IMR-90 (cell line): Measurements from ENCODE around the gene PEX16. TPM values are rescaled to one million over a fixed set of nuclear protein-coding genes. Genes with fewer than 3 reads are reported as not detected.

ENCODE experiments used
- ATAC-seq: fragments of 200-7000 bp; cut with Tn5 transposase; 2 replicates; pipeline ENCODE4 v1.9.1; 2020; ENCODE audit warnings: low read depth, mild to moderate bottlenecking, moderate library complexity
- BruUV-seq: library from RNA; stranded (reverse); fragments of 400-500 nt; replicated peaks from 2 replicates; lab custom pipeline; 2021; lab: Mats Ljungman, UMichigan
- CTCF ChIA-PET: fragments of 300-600 bp; formaldehyde crosslinking; extraction: SDS; loops from one replicate; lab custom pipeline; 2021; ENCODE audit warnings: antibody characterized with exemption; lab: Yijun Ruan, JAX
- POLR2A ChIA-PET: fragments of 300-600 bp; sonication (Branson Sonifier 250); formaldehyde crosslinking; loops from one replicate; lab custom pipeline; 2022; ENCODE audit warnings: antibody characterized with exemption; ENCODE audit not compliant: unreplicated experiment; lab: Charles Lee
- DNase-seq: peaks from one replicate; pipeline ENCODE4 v3.0.0; 2013
- H2AFZ ChIP-seq: replicated peaks from 2 replicates; pipeline ENCODE3; 2013; ENCODE audit warnings: low read length, mild to moderate bottlenecking; ENCODE audit not compliant: poor library complexity
- H2AK5ac ChIP-seq: 2 replicates; pipeline ENCODE4 v1.6.1; 2013; ENCODE audit warnings: low read depth, low read length, inconsistent platforms
- H2AK9ac ChIP-seq: replicated peaks from 2 replicates; pipeline ENCODE3; 2013; ENCODE audit warnings: mild to moderate bottlenecking, low read depth, low read length, moderate library complexity; ENCODE audit not compliant: poor library complexity
- H2BK120ac ChIP-seq: 2 replicates; pipeline ENCODE4 v1.6.1; 2013; ENCODE audit warnings: low read depth, low read length, inconsistent platforms
- H2BK15ac ChIP-seq: 3 replicates; pipeline ENCODE4 v1.6.1; 2013; ENCODE audit warnings: low read depth, low read length, inconsistent platforms
- H2BK20ac ChIP-seq: 2 replicates; pipeline ENCODE4 v1.6.1; 2013; ENCODE audit warnings: low read depth, mild to moderate bottlenecking, inconsistent platforms, low read length, moderate library complexity
- H2BK5ac ChIP-seq: 2 replicates; pipeline ENCODE4 v1.6.1; 2013; ENCODE audit warnings: mild to moderate bottlenecking, low read depth, low read length, inconsistent platforms; ENCODE audit not compliant: poor library complexity, severe bottlenecking
- H3K14ac ChIP-seq: replicated peaks from 2 replicates; pipeline ENCODE4 v1.6.1; 2013; ENCODE audit warnings: low read depth, low read length, inconsistent platforms
- H3K18ac ChIP-seq: 2 replicates; pipeline ENCODE4 v1.6.1; 2013; ENCODE audit warnings: low read depth, low read length, control low read depth
- H3K23ac ChIP-seq: 2 replicates; pipeline ENCODE4 v1.6.1; 2013; ENCODE audit warnings: low read depth, low read length, inconsistent platforms
- H3K27ac ChIP-seq: 2 replicates; pipeline ENCODE4 v1.5.1; 2013; ENCODE audit warnings: mild to moderate bottlenecking, control low read depth, low read length; ENCODE audit not compliant: insufficient read depth
- H3K27me3 ChIP-seq: 2 replicates; pipeline ENCODE4 v1.6.1; 2013; ENCODE audit warnings: low read length; ENCODE audit not compliant: control insufficient read depth, insufficient read depth
- H3K36me3 ChIP-seq: 2 replicates; pipeline ENCODE4 v1.6.1; 2013; ENCODE audit warnings: low read length, mixed read lengths; ENCODE audit not compliant: control insufficient read depth, insufficient read depth
- H3K4ac ChIP-seq: 2 replicates; pipeline ENCODE4 v1.6.1; 2013; ENCODE audit warnings: low read depth, low read length, inconsistent platforms
- H3K4me1 ChIP-seq: 2 replicates; pipeline ENCODE4 v1.6.1; 2013; ENCODE audit warnings: low read length, mixed read lengths; ENCODE audit not compliant: control insufficient read depth, insufficient read depth
- H3K4me2 ChIP-seq: 2 replicates; pipeline ENCODE4 v1.6.1; 2013; ENCODE audit warnings: low read depth, mild to moderate bottlenecking, control low read depth, low read length, moderate library complexity
- H3K4me3 ChIP-seq: 2 replicates; pipeline ENCODE4 v1.5.1; 2013; ENCODE audit warnings: low read depth, mild to moderate bottlenecking, control low read depth, low read length, moderate library complexity; ENCODE audit not compliant: insufficient read depth
- H3K56ac ChIP-seq: 2 replicates; pipeline ENCODE4 v1.6.1; 2013; ENCODE audit warnings: low read length, inconsistent platforms; ENCODE audit not compliant: insufficient read depth; ENCODE audit errors: extremely low read depth
- H3K79me1 ChIP-seq, 2 experiments: 2 replicates each; pipeline ENCODE4 v1.6.1; 2013; ENCODE audit warnings: low read length in 2 of 2, inconsistent platforms in 1 of 2, low read depth in 1 of 2
- H3K9ac ChIP-seq: 2 replicates; pipeline ENCODE4 v1.6.1; 2013; ENCODE audit warnings: low read depth, low read length, control low read depth
- H3K9me1 ChIP-seq: 2 replicates; pipeline ENCODE4 v1.6.1; 2013; ENCODE audit warnings: low read length, inconsistent platforms; ENCODE audit not compliant: insufficient read depth
- H3K9me3 ChIP-seq: 2 replicates; pipeline ENCODE4 v1.6.1; 2013; ENCODE audit warnings: low read length; ENCODE audit not compliant: control insufficient read depth, insufficient read depth
- H4K20me1 ChIP-seq: 2 replicates; pipeline ENCODE4 v1.6.1; 2013; ENCODE audit warnings: low read length, inconsistent platforms; ENCODE audit not compliant: insufficient read depth
- H4K5ac ChIP-seq: 2 replicates; pipeline ENCODE4 v1.6.1; 2013; ENCODE audit warnings: mild to moderate bottlenecking, low read depth, low read length, control low read depth
- H4K8ac ChIP-seq, 2 experiments: 2 replicates each; pipeline ENCODE4 v1.6.1; 2013; ENCODE audit warnings: low read depth in 2 of 2, low read length in 2 of 2, control low read depth in 1 of 2, inconsistent platforms in 1 of 2
- H4K91ac ChIP-seq: 2 replicates; pipeline ENCODE4 v1.6.1; 2013; ENCODE audit warnings: low read depth, low read length, inconsistent platforms; ENCODE audit not compliant: insufficient read depth
- CEBPB ChIP-seq: IDR thresholded peaks from 2 replicates; pipeline ENCODE4 v1.6.1; 2012; ENCODE audit warnings: low read depth, low read length, improper control_type of control experiment
- FOS ChIP-seq: fragments of 150-350 bp; IDR thresholded peaks from 2 replicates; pipeline ENCODE4 v1.6.1; 2016; ENCODE audit warnings: low read depth, low read length
- MAFK ChIP-seq: IDR thresholded peaks from 2 replicates; pipeline ENCODE4 v1.6.1; 2012; ENCODE audit warnings: low read depth, low read length, improper control_type of control experiment
- NFE2L2 ChIP-seq: fragments of 150-350 bp; IDR thresholded peaks from 2 replicates; pipeline ENCODE4 v1.6.1; 2016; ENCODE audit warnings: low read depth, mild to moderate bottlenecking, low read length
- POLR2A ChIP-seq: IDR thresholded peaks from 2 replicates; pipeline ENCODE4 v1.6.1; 2012; ENCODE audit warnings: mild to moderate bottlenecking, low read depth, low read length
- RAD21 ChIP-seq: IDR thresholded peaks from 2 replicates; pipeline ENCODE4 v1.6.1; 2012; ENCODE audit warnings: low read length, improper control_type of control experiment
- SMC3 ChIP-seq: fragments of 150-350 bp; IDR thresholded peaks from 2 replicates; pipeline ENCODE4 v1.6.1; 2016; ENCODE audit warnings: low read depth, mild to moderate bottlenecking, antibody characterized with exemption, low read length, moderate library complexity
- WGBS, 2 experiments: methylation state at CpG; one replicate each; pipeline versions ENCODE4 v1.1.5 to v1.1.7; 2013; ENCODE audit warnings: missing lambda C conversion rate in 2 of 2; ENCODE audit not compliant: insufficient read length in 1 of 2; ENCODE audit errors: extremely low coverage in 2 of 2; 5-methylcytosine and 5-hydroxymethylcytosine counted together
- dilution Hi-C: fragments of 300-500 bp; cut with HindIII; formaldehyde crosslinking; loops from one replicate; pipeline ENCODE4 v1.14.3; 2018; ENCODE audit warnings: low sequenced_read_pairs; ENCODE audit not compliant: unreplicated experiment
- in situ Hi-C: fragments of 300-500 bp; cut with MboI; formaldehyde crosslinking; loops from 3 replicates; pipeline ENCODE4 v1.14.3; 2019; ENCODE audit warnings: low sequenced_read_pairs, inconsistent platforms, mixed read lengths
- intact Hi-C: fragments of 100-400 bp; cut with micrococcal nuclease; formaldehyde crosslinking; loops from 2 replicates; pipeline ENCODE4 v1.10.0; 2022
- polyA plus RNA-seq, 3 experiments: library from polyadenylated mRNA; depleted of rRNA; stranded (reverse); fragments of >200 nt; gene quantifications; 2 replicates each; pipeline ENCODE4 v1.2.3, GENCODE V29; 2012; ENCODE audit warnings: low replicate concordance in 1 of 3
- total RNA-seq: library from RNA; depleted of rRNA; stranded (reverse); fragments of >200 nt; gene quantifications from 2 replicates; pipeline ENCODE4 v1.2.3, GENCODE V29; 2012

Gene PEX16
- total and polyA plus RNA-seq, 2 of the 4 experiments (the other 2 are of a cell fraction), result 17.9 to 23.3 TPM

GRCh38 chr11:45928535-45929215, 11.0 kb upstream of the PEX16 start:
- DNase-seq (no peak), ATAC-seq (no peak)
- H3K27me3 ChIP-seq, result peaks cover 23% of the 10 kb centered on the region
- H4K91ac ChIP-seq, result no peak overlapping the region
- H3K4me1 ChIP-seq, result no peaks in the 10 kb centered on the region; the same call in 1 of the 2 replicates
- no peaks in the 10 kb centered on the region for H3K9me3 ChIP-seq
- no peak overlapping the region for H3K4me2 ChIP-seq
- no peak overlapping the region for H3K14ac ChIP-seq
- no peaks in the 10 kb centered on the region for H3K9me1 ChIP-seq
- no peak overlapping the region for H2BK20ac ChIP-seq
- no peak overlapping the region for H2BK5ac ChIP-seq
- ChIA-PET POLR2A (no interaction called here), CTCF (interaction anchor here (1.2 kb wide), 1 partner anchor 14 kb away, joined by 3 read pairs; no protein-coding TSS in a partner anchor)
- dilution Hi-C loops, result no loop called here
- no peak overlapping the region for H3K23ac ChIP-seq
- H2AK9ac ChIP-seq, result no peak overlapping the region
- 75% methylated on average over 8 of the region's 13 CpGs; no CpG with 5 or more reads in 1 of the 2 experiments for WGBS, 2 experiments
- intact Hi-C loops, result no loop called here
- no peaks in the 10 kb centered on the region for H3K79me1 ChIP-seq
- H3K4me3 ChIP-seq, result no peak overlapping the region
- H4K5ac ChIP-seq, result no peak overlapping the region
- H2AK5ac ChIP-seq, result no peak overlapping the region
- no peak overlapping the region for H3K4ac ChIP-seq
- BruUV-seq, result no TSS peak
- H4K20me1 ChIP-seq, result peaks cover 7% of the 10 kb centered on the region; the same call in 1 of the 2 replicates
- H2BK15ac ChIP-seq, result no peak overlapping the region
- H2BK120ac ChIP-seq, result no peak overlapping the region
- H3K56ac ChIP-seq, result no peak overlapping the region
- no peak overlapping the region for H3K9ac ChIP-seq
- TF ChIP-seq SMC3 (no peak), RAD21 (no peak), FOS (no peak), CEBPB (no peak), POLR2A (no peak), NFE2L2 (no peak), MAFK (no peak)
- no peak overlapping the region for H2AFZ ChIP-seq
- in situ Hi-C loops, result no loop called here
- peaks cover 20% of the 10 kb centered on the region for H3K36me3 ChIP-seq
- no peak overlapping the region for H4K8ac ChIP-seq
- no peak overlapping the region for H3K18ac ChIP-seq
- H3K27ac ChIP-seq, result no peak overlapping the region
